Stimulated activated naive CD4-positive, alpha-beta T cell (primary cell): ENCODE data around the gene TET3.

Source experiments
- DNase-seq, 6 experiments: peaks; one replicate each; lab custom pipeline; 2025; lab: John Stamatoyannopoulos, UW

The TET3 gene

DNA sequence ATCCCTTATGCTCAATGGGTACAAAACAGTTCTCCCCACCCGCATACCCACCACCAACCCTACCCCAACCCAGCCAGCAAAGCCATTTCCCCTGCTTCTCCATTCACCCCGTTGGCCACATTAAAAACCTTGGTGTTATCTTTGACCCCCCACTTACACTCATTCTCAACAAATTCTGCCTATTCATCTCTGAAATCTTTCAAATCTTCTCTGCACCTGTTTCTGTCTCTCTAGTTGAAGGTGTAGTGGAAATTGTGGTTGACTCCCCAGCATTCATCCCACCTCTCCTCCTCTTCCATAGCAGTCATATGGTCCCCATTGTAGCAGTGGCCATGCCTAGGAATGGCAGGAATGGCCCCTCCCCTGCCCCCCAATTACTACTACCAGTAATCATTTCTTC, 20.5 kb upstream of the TET3 start:
- DNase-seq, result no peak

GRCh38 chr2:73965053-73965452, 19.7 kb upstream of the TET3 start:
- DNase-seq, result no peak

DNA sequence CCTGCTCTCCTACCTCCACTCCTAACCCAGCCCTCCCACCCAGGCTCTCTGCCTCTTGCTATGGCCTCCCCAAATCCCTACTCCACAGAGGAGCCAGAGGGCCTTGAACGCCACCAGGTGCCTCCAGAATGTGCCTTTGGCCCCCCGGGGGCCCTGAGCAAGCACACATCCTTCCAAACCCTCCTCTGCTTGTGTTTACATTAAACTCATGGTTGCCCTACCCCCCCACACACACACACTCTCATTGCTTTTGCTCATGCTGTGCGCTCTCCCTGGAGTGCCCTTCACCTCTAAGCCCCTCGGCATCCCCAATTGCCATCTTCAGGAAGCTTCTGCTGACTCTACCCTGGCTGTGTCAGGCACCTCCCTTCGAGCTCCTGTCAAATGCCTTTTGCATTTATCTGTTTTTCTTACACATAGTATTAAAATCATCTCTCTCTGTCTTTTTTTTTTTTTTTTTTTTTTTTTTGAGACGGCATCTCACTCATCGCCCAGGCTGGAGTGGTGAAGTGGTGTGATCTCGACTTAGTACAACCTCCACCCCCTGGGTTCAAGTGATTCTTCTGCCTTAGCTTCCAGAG, 16.3 kb upstream of the TET3 start:
- no peak for DNase-seq

DNA sequence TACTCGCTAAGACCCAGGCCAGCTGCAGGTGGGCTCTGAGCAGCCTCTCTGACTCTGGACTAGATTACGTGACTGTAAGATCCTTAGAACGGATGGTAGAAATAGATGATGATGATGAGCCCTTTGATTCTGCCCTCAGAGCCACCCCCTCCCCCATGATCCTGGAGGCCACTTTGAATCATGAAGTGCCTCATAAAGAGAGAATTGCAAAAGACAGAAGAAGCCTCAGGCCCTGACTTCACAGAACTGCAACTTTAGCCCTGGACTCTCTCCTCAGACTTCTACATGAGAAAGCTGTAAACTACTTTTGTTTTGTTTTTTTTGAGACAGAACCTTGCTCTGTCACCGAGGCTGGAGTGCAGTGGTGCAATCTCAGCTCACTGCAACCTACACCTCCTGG, 15.4 kb upstream of the TET3 start:
- no peak for DNase-seq

GRCh38 chr2:73970141-73970803, 14.4 kb upstream of the TET3 start:
- DNase-seq, result no peak

DNA sequence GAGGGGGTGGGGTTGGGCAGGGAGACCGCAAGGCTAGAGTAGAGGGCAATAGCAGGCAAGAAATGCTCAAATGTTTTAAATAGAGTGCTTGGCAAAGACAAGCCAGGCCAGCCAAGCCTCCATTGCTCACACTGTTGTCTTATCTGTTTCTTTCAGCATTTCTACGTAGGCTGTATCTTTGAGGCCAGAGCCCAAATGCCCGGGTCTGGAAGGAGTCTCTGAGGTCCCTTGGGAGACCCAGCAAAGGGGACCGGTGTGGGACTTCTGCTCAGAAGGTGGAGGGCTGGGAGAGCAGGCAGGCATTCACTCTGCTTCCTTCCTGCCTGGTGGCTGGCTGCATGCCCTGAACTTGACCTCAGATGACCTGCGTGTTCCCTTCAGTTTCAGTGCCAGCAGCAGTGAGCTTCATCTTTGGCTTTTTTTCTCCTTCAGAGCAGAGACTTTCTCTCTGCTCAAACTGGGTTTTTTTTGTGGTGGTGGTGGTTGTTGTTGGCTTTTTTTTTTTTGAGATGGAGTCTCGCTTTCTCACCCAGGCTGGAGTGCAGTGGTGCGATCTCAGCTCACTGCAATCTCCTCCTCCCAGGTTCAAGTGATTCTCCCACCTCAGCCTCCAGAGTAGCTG, 13.7 kb upstream of the TET3 start:
- peak; percentile 48 to 80 (median 68) for DNase-seq

GRCh38 chr2:73971722-73972121, 13.0 kb upstream of the TET3 start:
- no peak for DNase-seq

DNA sequence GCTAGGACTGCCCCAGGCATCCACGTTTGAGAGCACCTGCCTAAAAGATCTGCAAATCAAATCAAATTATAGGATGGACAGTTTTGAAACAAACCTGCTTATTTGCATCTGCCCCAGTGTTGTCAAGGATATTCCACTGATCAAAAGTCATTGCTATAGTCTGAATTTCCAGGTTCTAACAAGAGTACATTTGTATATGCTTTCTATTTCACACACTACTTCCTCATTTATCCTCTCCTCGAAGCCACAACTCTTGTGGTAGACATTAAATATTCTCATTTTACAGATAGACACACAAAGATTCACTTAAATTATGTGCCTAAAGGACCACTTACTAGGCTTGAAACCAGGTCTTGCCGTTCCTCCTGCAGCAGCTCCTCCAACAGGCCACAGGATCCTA, 11.9 kb upstream of the TET3 start:
- DNase-seq, result no peak

GRCh38 chr2:73975731-73976130, 9.0 kb upstream of the TET3 start:
- DNase-seq, result no peak

DNA sequence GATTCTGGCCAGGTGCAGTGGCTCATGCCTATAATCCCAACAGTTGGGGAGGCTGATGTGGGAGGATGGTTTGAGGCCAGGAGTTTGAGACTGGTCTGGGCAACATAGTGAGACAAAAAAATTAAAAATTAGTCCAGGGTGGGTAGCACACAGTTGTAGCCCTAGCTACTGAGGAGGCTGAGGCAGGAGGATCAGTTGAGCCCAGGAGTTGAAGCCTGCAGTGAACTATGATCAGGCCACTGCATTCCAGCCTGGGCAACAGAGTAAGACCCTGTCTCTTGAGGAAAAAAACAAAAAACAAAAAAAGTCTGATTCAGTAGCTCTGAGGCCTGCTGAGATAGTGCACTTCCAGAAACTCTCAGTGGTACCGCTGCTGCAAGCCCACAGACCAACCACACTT, 7.9 kb upstream of the TET3 start:
- no peak for DNase-seq

DNA sequence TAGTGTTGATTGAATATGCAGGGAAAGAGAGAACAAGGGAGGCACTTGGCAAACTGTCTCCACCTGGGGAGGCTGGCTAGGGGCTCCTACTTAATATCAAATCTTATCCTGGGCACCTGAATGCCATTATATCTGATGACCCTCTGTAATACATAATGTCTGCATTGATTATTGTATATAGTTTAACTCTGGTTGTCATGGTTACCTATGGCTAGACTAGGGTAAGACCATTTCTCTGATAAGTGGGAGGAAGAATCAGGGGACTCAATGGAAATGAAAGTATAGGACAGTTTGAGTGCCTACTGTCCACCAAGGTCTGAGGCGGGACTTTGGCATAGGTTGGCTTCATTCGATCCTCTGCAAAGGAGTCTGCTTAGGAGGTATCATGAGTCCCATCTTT, 7.2 kb upstream of the TET3 start:
- DNase-seq, result no peak

GRCh38 chr2:73979021-73979420, 5.7 kb upstream of the TET3 start:
- DNase-seq, result peak; percentile 27 to 78 (median 70)

DNA sequence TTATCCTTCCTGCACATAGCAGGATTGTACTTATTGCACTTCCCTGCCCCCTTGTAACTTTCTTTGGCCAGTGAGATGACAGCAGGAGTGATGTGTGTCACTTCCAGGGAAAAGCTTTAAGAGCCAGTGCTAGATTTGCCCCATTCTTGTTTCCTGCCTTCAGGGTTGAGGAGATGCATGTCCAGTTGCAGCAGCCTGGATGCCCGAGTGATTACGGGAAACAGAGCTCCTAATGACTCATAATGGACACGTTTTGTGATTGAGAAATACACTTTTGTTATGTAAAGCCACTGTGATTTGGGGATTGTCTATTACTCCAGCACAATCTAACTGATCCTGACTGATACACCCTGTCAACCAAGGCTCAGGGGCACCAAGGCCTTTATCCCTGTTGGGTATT, 5.0 kb upstream of the TET3 start:
- no peak for DNase-seq

DNA sequence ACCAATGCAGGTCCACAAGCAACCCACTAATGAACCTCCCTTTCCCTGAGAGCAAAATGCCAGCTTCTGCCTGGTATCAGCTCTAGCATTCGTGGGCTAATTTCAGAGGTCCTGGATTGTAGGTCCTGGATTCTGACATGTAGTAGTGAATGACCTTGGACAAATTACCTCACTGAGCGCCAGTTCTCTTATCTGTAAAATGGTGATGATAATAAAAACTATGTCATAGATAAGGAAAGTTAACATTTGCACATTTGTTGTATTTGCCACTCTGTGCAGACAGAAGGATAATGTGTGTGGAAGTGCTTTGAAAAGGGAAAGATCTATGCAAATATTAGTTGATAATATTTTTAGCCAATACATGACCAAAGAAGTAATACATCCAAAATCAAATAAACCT, 4.1 kb upstream of the TET3 start:
- no peak for DNase-seq

- DNase-seq, result peak in 3 of 6 experiments; percentile 14 to 39 (median 15)
Observed at GRCh38 chr2:73981081-73982001, 3.4 kb upstream of the TET3 start.

DNA sequence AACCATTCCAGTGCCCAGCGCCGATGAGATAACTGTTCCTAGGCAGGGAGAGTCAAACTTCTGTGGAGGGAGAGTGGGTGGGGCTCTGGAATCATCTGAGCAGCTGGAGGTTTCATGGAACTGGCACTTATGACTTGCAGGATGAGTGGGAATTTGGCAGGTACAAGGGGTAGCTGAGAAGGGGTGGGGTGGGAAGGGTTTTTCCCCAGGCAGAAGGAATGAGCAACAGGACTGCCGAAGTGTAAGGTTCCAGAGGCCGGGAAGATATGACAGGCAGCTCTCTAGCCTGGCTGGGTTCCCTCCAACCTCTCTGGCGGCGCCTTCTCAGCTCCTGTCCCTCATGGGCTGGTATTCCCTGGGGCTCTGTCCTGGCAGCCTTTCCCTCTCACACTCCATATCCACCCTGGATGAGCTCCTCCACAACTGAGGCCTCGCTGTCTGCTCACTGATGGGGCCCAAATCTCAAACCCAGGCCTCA, 2.5 kb upstream of the TET3 start:
- no peak for DNase-seq

GRCh38 chr2:73983322-73984202, 1.1 kb upstream of the TET3 start:
- DNase-seq, result peak in 4 of 6 experiments; percentile 15 to 58 (median 26)

DNA sequence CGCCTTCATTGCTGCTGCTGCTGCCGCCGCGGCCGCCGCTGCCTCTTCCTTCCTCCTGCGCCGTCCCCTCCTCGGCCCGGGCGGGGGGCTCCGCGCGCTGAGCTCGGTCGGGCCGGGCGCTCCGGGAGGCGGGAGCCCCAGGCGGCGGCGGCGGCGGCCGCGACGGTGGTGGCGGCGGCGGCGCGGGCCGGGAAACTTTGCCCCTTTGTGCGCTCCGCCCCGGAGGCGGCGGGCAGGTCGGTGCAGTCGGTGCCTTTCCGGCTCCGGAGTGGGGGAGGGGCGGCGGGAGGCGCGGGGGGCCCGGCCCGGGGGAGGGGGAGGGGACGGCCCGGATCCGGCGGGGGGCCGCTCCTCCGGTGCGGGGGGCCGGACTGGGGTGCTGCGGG, 205 bp downstream of the TET3 start:
- DNase-seq, result peak; percentile 58 to 76 (median 66)

DNA sequence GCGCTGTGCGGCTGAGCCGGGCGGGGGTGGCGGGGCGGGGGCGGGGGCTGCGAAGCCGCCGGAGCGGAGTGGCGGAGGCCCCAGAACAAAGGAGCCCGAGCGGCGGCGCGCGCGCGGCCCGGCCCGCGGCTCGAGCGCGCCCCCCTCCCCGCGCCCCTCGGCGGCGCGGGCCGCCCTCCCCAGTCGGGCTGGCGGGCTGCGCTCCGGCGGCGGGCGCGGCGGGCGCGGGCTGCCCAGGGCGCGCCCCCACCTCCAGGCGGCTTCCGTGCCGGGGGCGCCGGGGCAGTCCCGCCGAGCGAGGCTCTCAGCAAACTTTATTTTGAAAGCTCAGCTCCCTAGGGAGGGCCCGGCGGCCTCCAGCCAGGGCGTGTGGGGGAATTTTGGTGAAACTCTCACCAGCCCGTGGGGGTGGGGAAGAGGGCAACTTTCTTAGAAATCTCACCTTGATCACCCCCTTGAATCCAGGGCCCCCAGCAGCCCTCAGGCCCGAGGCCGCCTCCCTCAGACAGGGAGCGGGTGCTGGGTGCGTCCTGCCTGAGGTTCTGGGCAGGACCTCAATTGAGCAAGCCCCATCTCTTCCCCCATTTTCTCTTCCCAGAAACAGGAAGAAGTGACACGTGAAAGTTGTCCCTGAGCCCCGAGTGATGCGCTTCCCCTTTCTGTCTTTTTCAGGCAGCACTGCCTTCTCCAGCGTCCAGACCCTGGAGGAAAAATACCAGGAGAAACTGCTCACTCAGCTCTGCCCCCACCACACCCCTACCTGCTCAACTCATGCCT, 786 bp downstream of the TET3 start:
- DNase-seq, result peak in 5 of 6 experiments; percentile 55 to 65 (median 61)

DNA sequence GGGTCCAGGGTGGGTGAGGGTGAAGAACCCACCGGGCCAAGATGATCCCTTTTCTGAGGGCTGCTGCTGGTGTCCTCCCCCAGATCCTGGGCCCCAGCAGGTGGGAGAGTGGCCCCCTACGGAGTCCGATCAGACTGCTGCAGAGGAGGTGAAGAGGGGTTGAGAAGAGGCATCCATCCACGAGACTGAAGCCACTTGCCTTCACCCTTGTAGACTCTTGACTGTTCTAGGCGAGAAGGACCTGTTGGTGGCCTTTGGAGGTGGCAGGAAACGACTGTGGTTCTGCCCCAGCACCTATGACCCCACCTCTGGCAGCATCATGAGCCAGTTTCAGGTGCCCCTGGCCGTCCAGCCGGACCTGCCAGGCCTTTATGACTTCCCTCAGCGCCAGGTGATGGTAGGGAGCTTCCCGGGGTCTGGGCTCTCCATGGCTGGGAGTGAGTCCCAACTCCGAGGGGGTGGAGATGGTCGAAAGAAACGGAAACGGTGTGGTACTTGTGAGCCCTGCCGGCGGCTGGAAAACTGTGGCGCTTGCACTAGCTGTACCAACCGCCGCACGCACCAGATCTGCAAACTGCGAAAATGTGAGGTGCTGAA, 1.5 kb downstream of the TET3 start:
- DNase-seq, result peak in 5 of 6 experiments; percentile 14 to 64 (median 34)
